Measurements from ENCODE around the gene SRSF2. TPM values are rescaled to one million over a fixed set of nuclear protein-coding genes. Genes with fewer than 3 reads are reported as not detected.
A peak's percentile ranks its signal among the peaks of the same experiment; 100 is the strongest.

The SRSF2 gene
- total and polyA plus RNA-seq, 7 donors = 57.9 to 135 (median 108) TPM

DNA sequence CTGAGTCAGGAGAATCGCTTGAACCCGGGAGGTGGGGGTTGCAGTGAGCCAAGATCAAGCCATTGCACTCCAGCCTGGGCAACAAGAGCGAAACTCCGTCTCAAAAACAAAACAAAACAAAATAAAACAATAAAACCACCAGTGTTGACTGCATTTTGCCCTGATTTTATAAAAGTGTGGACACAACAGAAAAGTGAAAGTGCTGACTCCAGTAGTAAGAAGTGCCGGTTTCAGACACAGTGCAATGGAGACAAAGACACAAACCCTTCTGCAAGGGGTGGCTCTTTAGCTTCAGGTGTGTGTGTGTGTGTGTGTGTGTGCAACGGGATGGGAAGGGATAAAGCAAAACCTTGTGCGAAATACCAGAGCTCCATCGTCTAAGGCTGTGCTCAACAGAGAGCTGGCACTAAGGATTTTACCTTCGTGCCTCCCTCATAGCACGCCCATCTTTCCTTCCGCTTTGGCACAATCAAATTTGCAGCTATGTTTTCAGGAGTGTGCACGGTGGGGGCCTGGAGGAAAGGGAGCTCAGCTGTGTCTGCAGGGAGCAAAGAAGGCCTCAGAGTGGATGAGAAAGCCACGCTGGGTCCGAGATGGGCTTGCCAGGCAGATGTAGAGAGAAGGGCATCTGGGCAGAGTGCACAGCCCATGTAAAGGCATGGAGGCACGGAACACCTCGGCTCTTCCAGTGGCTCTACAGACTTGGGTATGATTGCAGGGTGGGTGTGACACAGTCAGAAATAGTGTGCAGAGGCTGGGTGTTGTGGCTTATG is 41.9 kb downstream of the SRSF2 start:
- TF ChIP-seq, protein P1, sequence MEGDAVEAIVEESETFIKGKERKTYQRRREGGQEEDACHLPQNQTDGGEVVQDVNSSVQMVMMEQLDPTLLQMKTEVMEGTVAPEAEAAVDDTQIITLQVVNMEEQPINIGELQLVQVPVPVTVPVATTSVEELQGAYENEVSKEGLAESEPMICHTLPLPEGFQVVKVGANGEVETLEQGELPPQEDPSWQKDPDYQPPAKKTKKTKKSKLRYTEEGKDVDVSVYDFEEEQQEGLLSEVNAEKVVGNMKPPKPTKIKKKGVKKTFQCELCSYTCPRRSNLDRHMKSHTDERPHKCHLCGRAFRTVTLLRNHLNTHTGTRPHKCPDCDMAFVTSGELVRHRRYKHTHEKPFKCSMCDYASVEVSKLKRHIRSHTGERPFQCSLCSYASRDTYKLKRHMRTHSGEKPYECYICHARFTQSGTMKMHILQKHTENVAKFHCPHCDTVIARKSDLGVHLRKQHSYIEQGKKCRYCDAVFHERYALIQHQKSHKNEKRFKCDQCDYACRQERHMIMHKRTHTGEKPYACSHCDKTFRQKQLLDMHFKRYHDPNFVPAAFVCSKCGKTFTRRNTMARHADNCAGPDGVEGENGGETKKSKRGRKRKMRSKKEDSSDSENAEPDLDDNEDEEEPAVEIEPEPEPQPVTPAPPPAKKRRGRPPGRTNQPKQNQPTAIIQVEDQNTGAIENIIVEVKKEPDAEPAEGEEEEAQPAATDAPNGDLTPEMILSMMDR (IDR thresholded peaks at IDR 0.05) = no peak
- H3K27ac ChIP-seq = no peak overlapping the region

DNA sequence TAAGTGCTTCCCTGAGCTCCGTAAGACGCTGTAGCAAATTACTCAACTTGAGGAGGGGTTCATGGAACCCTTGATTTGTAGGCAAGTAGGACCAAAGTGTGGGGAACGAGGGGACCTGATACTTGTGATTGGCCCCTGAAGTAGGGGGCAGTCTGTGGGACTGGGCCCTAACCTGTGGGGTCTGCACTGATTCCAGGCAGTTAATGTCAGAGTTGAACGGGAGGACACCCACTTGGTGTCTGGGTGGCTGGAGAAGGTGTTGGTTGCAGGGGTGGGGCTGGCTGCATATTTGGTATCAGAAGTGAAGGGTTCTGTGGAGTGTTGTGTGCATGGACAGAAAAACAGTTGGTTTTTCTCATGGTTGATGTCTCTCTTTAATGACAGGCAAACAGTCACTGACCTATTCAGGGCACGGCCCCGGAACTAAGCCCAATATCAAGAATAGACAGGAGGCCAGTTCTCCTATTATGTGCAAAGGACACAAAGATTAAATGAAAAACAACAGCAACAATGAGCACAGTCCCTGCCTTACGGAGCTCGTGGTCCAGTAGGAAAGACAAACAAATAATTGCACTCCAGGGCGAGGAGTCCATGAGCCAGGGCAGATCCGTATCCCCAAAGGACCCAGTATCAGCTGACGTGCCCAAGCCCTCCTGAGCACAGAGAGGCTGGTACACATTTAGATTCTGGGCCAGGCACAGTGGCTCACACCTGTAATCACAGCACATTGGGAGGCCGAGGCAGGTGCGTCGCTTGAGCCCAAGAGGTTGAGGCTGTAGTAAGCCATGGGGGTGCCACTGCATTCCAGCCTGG is 45.5 kb downstream of the SRSF2 start:
- DNase-seq (no peak), ATAC-seq (no peak)
- Histone ChIP-seq H3K27me3 (ENCODE audit: insufficient read depth in 3 of 3, low read length in 2 of 3) (no peaks in the 10 kb centered on the region), H3K36me3 (ENCODE audit: insufficient read depth in 1 of 2, low read depth in 1 of 2) (no peaks in the 10 kb centered on the region), H3K4me3 (no peak overlapping the region), H3K9me3 (no peaks in the 10 kb centered on the region), H3K4me1 (peaks cover 43% of the 10 kb centered on the region), H3K27ac (peak overlapping the region; percentile 10)
- WGBS, 3 donors = 69 to 90% (median 77%) methylated on average over 14 of the region's 14 CpGs
- TF ChIP-seq, protein P1 (IDR thresholded peaks at IDR 0.05) = no peak
- intact Hi-C loops (cut with DNase I) = no loop called here

More for the DNA sequence above, 41.9 kb downstream of the SRSF2 start:
- H3K9me3 ChIP-seq = no peaks in the 10 kb centered on the region
- H3K36me3 ChIP-seq (ENCODE audit: insufficient read depth in 1 of 2, low read depth in 1 of 2) = no peaks in the 10 kb centered on the region
- peak in 1 of 2 donors; percentile 50 for DNase-seq
- no peaks in the 10 kb centered on the region for H3K27me3 ChIP-seq (ENCODE audit: insufficient read depth in 3 of 3, low read length in 2 of 3)
- peaks cover 38% of the 10 kb centered on the region for H3K4me1 ChIP-seq
- no peak overlapping the region for H3K4me3 ChIP-seq
- ATAC-seq = no peak
- WGBS, 3 donors = 56 to 63% (median 63%) methylated on average over 16 of the region's 16 CpGs
- intact Hi-C loops (cut with DNase I) = no loop called here

DNA sequence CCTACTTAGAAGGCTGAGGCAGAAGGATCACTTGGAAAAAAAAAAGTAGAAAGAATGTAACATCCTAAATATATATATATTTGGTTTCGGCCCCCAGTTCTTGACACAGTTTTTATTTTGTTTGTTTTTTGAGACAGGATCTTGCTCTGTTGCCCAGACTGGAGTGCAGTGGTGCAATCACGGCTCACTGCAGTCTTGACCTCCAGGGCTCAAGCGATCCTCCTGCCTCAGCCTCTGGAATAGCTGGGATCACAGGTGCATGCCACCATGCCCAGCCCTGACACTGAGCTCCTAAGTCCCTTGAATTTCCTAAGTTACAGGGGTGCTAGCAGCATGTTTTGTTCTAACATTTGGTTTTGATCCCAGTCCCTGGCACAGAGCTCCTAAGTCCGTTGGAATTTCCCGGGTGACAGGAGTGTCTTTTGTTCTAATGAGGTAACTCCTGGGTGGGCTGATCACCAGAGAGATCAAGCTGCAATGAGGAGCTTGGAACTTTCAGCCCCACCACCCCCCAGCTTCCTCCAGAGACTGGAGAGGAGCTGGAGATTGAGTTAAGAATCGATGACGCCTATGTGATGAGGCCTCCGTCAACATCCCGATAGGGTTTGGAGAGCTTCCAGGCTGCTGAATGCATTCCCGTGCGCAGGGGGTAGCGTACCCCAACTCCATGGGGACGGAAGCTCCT is 46.4 kb downstream of the SRSF2 start:
- Histone ChIP-seq H3K36me3 (ENCODE audit: insufficient read depth in 1 of 2, low read depth in 1 of 2) (no peaks in the 10 kb centered on the region), H3K4me1 (peaks cover 37% of the 10 kb centered on the region), H3K4me3 (no peak overlapping the region), H3K9me3 (no peaks in the 10 kb centered on the region), H3K27me3 (ENCODE audit: insufficient read depth in 3 of 3, low read length in 2 of 3) (no peaks in the 10 kb centered on the region), H3K27ac (peak overlapping the region; percentile 10)
- 71 to 76% (median 74%) methylated on average over 13 of the region's 13 CpGs for WGBS, 3 donors
- no peak for DNase-seq
- ATAC-seq = no peak
- intact Hi-C loops (cut with DNase I) = no loop called here
- TF ChIP-seq, protein P1 (IDR thresholded peaks at IDR 0.05) = no peak

DNA sequence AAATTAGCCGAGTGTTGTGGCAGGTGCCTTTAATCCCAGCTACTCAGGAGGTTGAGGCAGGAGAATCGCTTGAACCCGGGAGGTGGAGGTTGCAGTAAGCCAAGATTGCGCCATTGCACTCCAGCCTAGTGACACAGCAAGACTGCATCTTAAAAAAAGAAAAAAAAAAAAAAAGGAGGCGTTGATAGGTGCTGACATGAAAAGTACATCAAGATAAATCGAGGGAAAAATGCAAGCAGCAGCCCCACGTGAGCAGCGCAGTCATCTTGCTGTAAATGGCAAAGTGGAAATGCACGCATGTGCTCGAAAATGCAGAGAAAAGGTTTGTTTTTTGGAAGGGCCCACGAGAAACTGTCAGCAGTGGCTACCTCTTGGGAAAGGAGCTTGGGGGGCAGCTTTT is 47.3 kb downstream of the SRSF2 start:
- Histone ChIP-seq H3K4me3 (no peak overlapping the region), H3K4me1 (peaks cover 33% of the 10 kb centered on the region), H3K27ac (peak overlapping the region; percentile 62), H3K27me3 (ENCODE audit: insufficient read depth in 3 of 3, low read length in 2 of 3) (no peaks in the 10 kb centered on the region), H3K9me3 (no peaks in the 10 kb centered on the region), H3K36me3 (ENCODE audit: insufficient read depth in 1 of 2, low read depth in 1 of 2) (peaks cover 0 to 2% of the 10 kb centered on the region in 2 donors)
- TF ChIP-seq, protein P1 (IDR thresholded peaks at IDR 0.05) = no peak
- ATAC-seq = no peak
- 82 to 93% (median 86%) methylated on average over 11 of the region's 11 CpGs for WGBS, 3 donors
- intact Hi-C loops (cut with DNase I) = loop anchor here in 1 of 2 donors (5.0 kb wide), 1 partner anchor 173 kb away; no protein-coding TSS in a partner anchor
- no peak for DNase-seq
